Endodermal cell (in vitro differentiated cells): ENCODE results near the gene PSME3IP1. TPM values are rescaled to one million over a fixed set of nuclear protein-coding genes. Genes with fewer than 3 reads are reported as not detected.

Source experiments
- DNase-seq: peaks from one replicate; pipeline ENCODE4 v3.0.0-alpha.2; 2017
- H3K27ac ChIP-seq: 2 replicates; pipeline ENCODE4 v1.5.1; 2013; ENCODE audit warnings: mild to moderate bottlenecking, low read depth, low read length, moderate library complexity
- H3K27me3 ChIP-seq: 2 replicates; pipeline ENCODE4 v1.6.1; 2013; ENCODE audit warnings: mild to moderate bottlenecking, low read length, moderate library complexity; ENCODE audit not compliant: insufficient read depth, control insufficient read depth, poor library complexity, severe bottlenecking
- H3K36me3 ChIP-seq: 2 replicates; pipeline ENCODE4 v1.7.0; 2013; ENCODE audit warnings: mild to moderate bottlenecking, low read length, moderate library complexity; ENCODE audit not compliant: control insufficient read depth, insufficient read depth
- H3K4me1 ChIP-seq: one replicate; pipeline ENCODE4 v1.7.0; 2013; ENCODE audit warnings: low read length; ENCODE audit not compliant: control insufficient read depth, insufficient read depth
- H3K4me3 ChIP-seq: 2 replicates; pipeline ENCODE4 v1.5.1; 2013; ENCODE audit warnings: mild to moderate bottlenecking, low read length, moderate library complexity
- H3K9ac ChIP-seq: 2 replicates; pipeline ENCODE4 v1.6.1; 2013; ENCODE audit warnings: mild to moderate bottlenecking, low read length, moderate library complexity; ENCODE audit not compliant: poor library complexity, severe bottlenecking; ENCODE audit errors: extremely low read depth
- H3K9me3 ChIP-seq: 2 replicates; pipeline ENCODE4 v1.6.1; 2013; ENCODE audit warnings: mild to moderate bottlenecking, low read length, moderate library complexity; ENCODE audit not compliant: control insufficient read depth
- H3K27ac Mint-ChIP-seq: 2 replicates; pipeline ENCODE4 v1.8.0; 2020; ENCODE audit warnings: mixed read lengths
- H3K27me3 Mint-ChIP-seq: 2 replicates; pipeline ENCODE4 v1.8.0; 2021; ENCODE audit warnings: mild to moderate bottlenecking, mixed read lengths; ENCODE audit not compliant: insufficient read depth
- H3K36me3 Mint-ChIP-seq: 2 replicates; pipeline ENCODE4 v1.8.0; 2020; ENCODE audit warnings: low read depth, mixed read lengths
- H3K4me1 Mint-ChIP-seq: 2 replicates; pipeline ENCODE4 v1.8.0; 2020; ENCODE audit warnings: mixed read lengths
- H3K4me3 Mint-ChIP-seq: 2 replicates; pipeline ENCODE4 v1.8.0; 2020; ENCODE audit warnings: mild to moderate bottlenecking, moderate library complexity, mixed read lengths
- H3K9me3 Mint-ChIP-seq: 2 replicates; pipeline ENCODE4 v1.8.0; 2020; ENCODE audit warnings: mild to moderate bottlenecking, mixed read lengths
- WGBS, 2 experiments: methylation state at CpG; one replicate each; pipeline versions ENCODE4 v1.1.5 to v1.1.7; 2013; ENCODE audit warnings: missing lambda C conversion rate in 2 of 2, mixed read lengths in 1 of 2; ENCODE audit not compliant: insufficient coverage in 1 of 2, insufficient read length in 1 of 2; 5-methylcytosine and 5-hydroxymethylcytosine counted together
- total RNA-seq, 2 donors: library from RNA; stranded (reverse); fragmentation: NEBNext Ultra II Directional in 1 of 2; extraction: Animal tissue kit (Norgen Biotek cat#: 25700) in 1 of 2; gene quantifications; 2 replicates in 1 of 2; 3 replicates in 1 of 2; pipeline ENCODE4 v1.2.1, GENCODE V29; 2021
- TF ChIP-seq, protein P1 (sequence below): fragments of 200-600 bp; sonication (generic); conservative IDR thresholded peaks from 2 replicates; pipeline ENCODE4 v1.5.0; 2021; ENCODE audit warnings: antibody characterized with exemption, mild to moderate bottlenecking

PSME3IP1 gene
- total RNA-seq, 2 donors from 2014 or later = 94.2 to 102 TPM

GRCh38 chr16:57112403-57113041 is 73.3 kb downstream of the PSME3IP1 start:
- no peaks in the 10 kb centered on the region for H3K4me1 ChIP-seq
- no peak overlapping the region for H3K4me3 ChIP-seq
- Mint-ChIP-seq H3K4me3 (no peak overlapping the region), H3K27ac (no peak overlapping the region), H3K36me3 (no peaks in the 10 kb centered on the region), H3K4me1 (peaks cover 8% of the 10 kb centered on the region), H3K9me3 (no peaks in the 10 kb centered on the region), H3K27me3 (no peaks in the 10 kb centered on the region)
- TF ChIP-seq, protein P1, sequence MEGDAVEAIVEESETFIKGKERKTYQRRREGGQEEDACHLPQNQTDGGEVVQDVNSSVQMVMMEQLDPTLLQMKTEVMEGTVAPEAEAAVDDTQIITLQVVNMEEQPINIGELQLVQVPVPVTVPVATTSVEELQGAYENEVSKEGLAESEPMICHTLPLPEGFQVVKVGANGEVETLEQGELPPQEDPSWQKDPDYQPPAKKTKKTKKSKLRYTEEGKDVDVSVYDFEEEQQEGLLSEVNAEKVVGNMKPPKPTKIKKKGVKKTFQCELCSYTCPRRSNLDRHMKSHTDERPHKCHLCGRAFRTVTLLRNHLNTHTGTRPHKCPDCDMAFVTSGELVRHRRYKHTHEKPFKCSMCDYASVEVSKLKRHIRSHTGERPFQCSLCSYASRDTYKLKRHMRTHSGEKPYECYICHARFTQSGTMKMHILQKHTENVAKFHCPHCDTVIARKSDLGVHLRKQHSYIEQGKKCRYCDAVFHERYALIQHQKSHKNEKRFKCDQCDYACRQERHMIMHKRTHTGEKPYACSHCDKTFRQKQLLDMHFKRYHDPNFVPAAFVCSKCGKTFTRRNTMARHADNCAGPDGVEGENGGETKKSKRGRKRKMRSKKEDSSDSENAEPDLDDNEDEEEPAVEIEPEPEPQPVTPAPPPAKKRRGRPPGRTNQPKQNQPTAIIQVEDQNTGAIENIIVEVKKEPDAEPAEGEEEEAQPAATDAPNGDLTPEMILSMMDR = no peak
- peaks cover 6% of the 10 kb centered on the region for H3K36me3 ChIP-seq
- H3K9me3 ChIP-seq = no peaks in the 10 kb centered on the region
- no peaks in the 10 kb centered on the region for H3K27me3 ChIP-seq
- 87 to 88% methylated on average over 5 to 10 of the region's 10 CpGs for WGBS, 2 experiments
- H3K27ac ChIP-seq = no peak overlapping the region
- no peak overlapping the region for H3K9ac ChIP-seq
- no peak for DNase-seq

GRCh38 chr16:57111420-57111819 is 74.4 kb downstream of the PSME3IP1 start:
- H3K9ac ChIP-seq = no peak overlapping the region
- no peaks in the 10 kb centered on the region for H3K9me3 ChIP-seq
- no peaks in the 10 kb centered on the region for H3K9me3 Mint-ChIP-seq
- no peak overlapping the region for H3K4me3 Mint-ChIP-seq
- no peak overlapping the region for H3K27ac Mint-ChIP-seq
- DNase-seq = no peak
- H3K27me3 Mint-ChIP-seq = no peaks in the 10 kb centered on the region
- peaks cover 6% of the 10 kb centered on the region for H3K36me3 ChIP-seq
- H3K27ac ChIP-seq = no peak overlapping the region
- TF ChIP-seq, protein P1 = no peak
- WGBS, 2 experiments = 92% methylated on average over 2 of the region's 2 CpGs; no CpG with 5 or more reads in 1 of the 2 experiments
- H3K4me1 ChIP-seq = no peaks in the 10 kb centered on the region
- no peak overlapping the region for H3K4me3 ChIP-seq
- no peaks in the 10 kb centered on the region for H3K36me3 Mint-ChIP-seq
- H3K27me3 ChIP-seq = no peaks in the 10 kb centered on the region
- H3K4me1 Mint-ChIP-seq = peaks cover 8% of the 10 kb centered on the region

- TF ChIP-seq, protein P1 = no peak
- Mint-ChIP-seq H3K9me3 (no peaks in the 10 kb centered on the region), H3K27me3 (no peaks in the 10 kb centered on the region), H3K4me3 (no peak overlapping the region), H3K36me3 (no peaks in the 10 kb centered on the region), H3K4me1 (peaks cover 5% of the 10 kb centered on the region), H3K27ac (no peak overlapping the region)
- H3K36me3 ChIP-seq = peaks cover 6% of the 10 kb centered on the region
- DNase-seq = no peak
- no peak overlapping the region for H3K4me3 ChIP-seq
- no peaks in the 10 kb centered on the region for H3K4me1 ChIP-seq
- H3K9ac ChIP-seq = no peak overlapping the region
- no peaks in the 10 kb centered on the region for H3K27me3 ChIP-seq
- no peak overlapping the region for H3K27ac ChIP-seq
- WGBS, 2 experiments = 91 to 100% methylated on average over 1 to 4 of the region's 4 CpGs
- H3K9me3 ChIP-seq = no peaks in the 10 kb centered on the region
Measured at GRCh38 chr16:57110937-57111336, 74.9 kb downstream of the PSME3IP1 start.
